Stomach smooth muscle (tissue), 2 donors: ENCODE measurements around the gene PCP2.

ENCODE experiments used
- H3K27ac ChIP-seq: one replicate; pipeline ENCODE4 v1.7.0; 2013; ENCODE audit warnings: mild to moderate bottlenecking, low read length, inconsistent platforms
- H3K27me3 ChIP-seq, 2 donors: one replicate each; pipeline ENCODE4 v1.7.0; 2013; ENCODE audit warnings: low read length in 2 of 2; ENCODE audit not compliant: insufficient read depth in 2 of 2, control insufficient read depth in 1 of 2
- H3K36me3 ChIP-seq, 2 donors: one replicate each; pipeline ENCODE4 v1.7.0; 2013; ENCODE audit warnings: low read length in 2 of 2; ENCODE audit not compliant: control insufficient read depth in 2 of 2, insufficient read depth in 2 of 2
- H3K4me1 ChIP-seq: one replicate; pipeline ENCODE4 v1.7.0; 2013; ENCODE audit warnings: low read length; ENCODE audit not compliant: control insufficient read depth, insufficient read depth
- H3K4me3 ChIP-seq, 2 donors: one replicate each; pipeline ENCODE4 v1.7.0; 2013; ENCODE audit warnings: low read length in 2 of 2
- H3K9ac ChIP-seq, 2 donors: one replicate each; pipeline ENCODE4 v1.7.0; 2013; ENCODE audit warnings: low read length in 2 of 2, mild to moderate bottlenecking in 1 of 2
- H3K9me3 ChIP-seq, 2 donors: one replicate each; pipeline ENCODE4 v1.7.0; 2013; ENCODE audit warnings: low read length in 2 of 2; ENCODE audit not compliant: control insufficient read depth in 2 of 2
- donor health status: healthy.
- donor health status: Pancreatic carcinoma.

PCP2 gene

GRCh38 chr19:7582446-7582845 lies 51.1 kb downstream of the PCP2 start:
- no peaks in the 10 kb centered on the region for H3K9me3 ChIP-seq
- H3K9ac ChIP-seq, result no peak overlapping the region
- H3K36me3 ChIP-seq, result no peaks in the 10 kb centered on the region
- no peaks in the 10 kb centered on the region for H3K4me1 ChIP-seq
- no peak overlapping the region for H3K4me3 ChIP-seq
- no peak overlapping the region for H3K27ac ChIP-seq
- no peaks in the 10 kb centered on the region for H3K27me3 ChIP-seq
